Right lobe of liver (tissue), 6 donors: ENCODE data around the gene POLD4. TPM values are rescaled to one million over a fixed set of nuclear protein-coding genes. Genes with fewer than 3 reads are reported as not detected.

Experiments used
- ATAC-seq, 4 donors: fragments of 200-7000 bp; cut with Tn5 transposase; one replicate each; pipeline ENCODE4 v1.9.1; 2020; ENCODE audit warnings: mild to moderate bottlenecking in 4 of 4, moderate library complexity in 4 of 4
- DNase-seq, 3 donors: peaks; one replicate each; pipeline ENCODE4 v3.0.0-alpha.2; 2020
- H3K27ac ChIP-seq, 3 donors: fragments of 200-600 bp; one replicate each; pipeline ENCODE4 v1.8.0; 2022
- H3K27me3 ChIP-seq, 2 donors: fragments of 200-600 bp; one replicate each; pipeline ENCODE4 v1.8.0; 2022
- H3K36me3 ChIP-seq, 4 donors: fragments of 200-600 bp; sonication (generic) in 1 of 4; one replicate each; pipeline versions ENCODE4 v1.5.1 to v1.8.0; 2017 to 2022; ENCODE audit warnings: control low read depth in 1 of 4
- H3K4me1 ChIP-seq, 4 donors: fragments of 200-600 bp; sonication (generic) in 1 of 4; one replicate each; pipeline versions ENCODE4 v1.5.1 to v1.8.0; 2017 to 2022; ENCODE audit warnings: control low read depth in 1 of 4
- H3K4me3 ChIP-seq, 3 donors: fragments of 200-600 bp; one replicate each; pipeline ENCODE4 v1.8.0; 2022
- H3K9me3 ChIP-seq, 4 donors: fragments of 200-600 bp; sonication (generic) in 1 of 4; one replicate each; pipeline versions ENCODE4 v1.5.1 to v1.8.0; 2017 to 2022; ENCODE audit warnings: control low read depth in 1 of 4
- POLR2A ChIP-seq: fragments of 450-650 bp; IDR thresholded peaks from one replicate; pipeline ENCODE4 v1.6.1; 2017; ENCODE audit warnings: antibody characterized with exemption, mild to moderate bottlenecking
- WGBS: methylation state at CpG from one replicate; pipeline ENCODE4 v1.1.6; 2018; ENCODE audit warnings: low coverage, low lambda C conversion rate; ENCODE audit not compliant: insufficient coverage; ENCODE audit errors: missing lambda C conversion rate; 5-methylcytosine and 5-hydroxymethylcytosine counted together
- intact Hi-C, 2 donors: fragments of 100-400 bp; cut with DNase I; formaldehyde crosslinking; loops; one replicate each; pipeline versions ENCODE4 v1.11.2 to v1.14.1; 2022
- total RNA-seq, 6 experiments: library from RNA; depleted of rRNA in 2 of 6; stranded (reverse); fragments of >200 nt in 2 of 6; fragmentation: NEBNext Ultra II Directional in 3 of 6; extraction: Animal tissue kit (Norgen Biotek cat#: 25700) in 3 of 6; gene quantifications; one replicate each; pipeline versions ENCODE4 v1.1.0 to v1.2.4, GENCODE V29; 2016 to 2023
- TF ChIP-seq, protein P1 (sequence below), 4 donors: fragments of 200-600 bp in 3 of 4; fragments of 450-650 bp in 1 of 4; IDR thresholded peaks; one replicate each; pipeline versions ENCODE4 v1.5.1 to v1.8.0; 2016 to 2022; ENCODE audit warnings: antibody characterized with exemption in 4 of 4, mild to moderate bottlenecking in 2 of 4
- donor health status: DM: no; HTN: yes; CAD: no.
- donor health status: DM: no; HTN: no; CAD: no.
- donor health status: DM: no; HTN: no; CAD: no.
- donor health status: DM: no; HTN: yes; CAD: no.
- donor health status: DM: no; HTN: yes; CAD: no.

POLD4 gene
- total RNA-seq, 6 experiments from 2014 or later, result 70.5 to 216 (median 97.9) TPM

DNA sequence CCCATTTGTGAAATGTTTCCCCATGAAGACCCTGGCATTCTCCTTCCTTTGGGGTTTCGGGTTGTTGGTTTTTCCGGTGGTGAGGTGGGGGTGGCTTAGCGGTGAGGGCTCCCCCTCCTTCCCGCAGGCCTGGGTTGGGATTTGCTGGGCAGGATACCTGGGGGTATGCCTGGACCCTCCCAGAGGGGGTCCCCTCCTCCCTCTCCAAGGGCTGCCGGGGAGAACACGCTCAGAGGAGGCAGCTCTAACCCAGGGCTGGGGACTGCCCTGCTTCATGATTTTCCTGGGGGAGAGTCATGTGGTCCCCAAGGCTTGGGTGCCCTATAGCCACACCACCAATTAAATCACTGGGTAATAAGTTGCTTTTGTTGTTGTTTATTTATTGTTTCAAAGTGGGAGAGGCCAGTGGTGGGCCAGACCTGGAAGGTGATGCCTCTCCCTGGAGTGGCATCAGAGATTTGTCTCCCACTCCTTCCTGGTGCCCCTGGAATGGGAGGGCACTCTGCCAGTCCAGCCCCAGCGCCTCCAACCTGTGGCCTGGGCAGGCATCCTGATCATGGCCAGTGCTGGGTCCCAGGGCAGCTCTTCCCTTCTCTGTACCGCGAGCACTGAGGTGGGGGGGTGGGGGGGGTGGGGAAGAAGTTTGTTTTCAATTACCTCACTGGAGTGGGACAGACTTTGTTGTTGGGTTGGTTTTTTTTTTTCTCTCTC is 21.4 kb upstream of the POLD4 start:
- ATAC-seq, result peak in 1 of 4 donors; percentile 1
- intact Hi-C loops, result no loop called here
- Histone ChIP-seq H3K27me3 (no peaks in the 10 kb centered on the region), H3K4me1 (peaks cover 0 to 17% (median 6%) of the 10 kb centered on the region in 4 donors), H3K36me3 (no peaks in the 10 kb centered on the region), H3K9me3 (no peaks in the 10 kb centered on the region), H3K4me3 (peak overlapping the region in 2 of 3 donors; percentile 57 to 68), H3K27ac (peak overlapping the region in 2 of 3 donors; percentile 72 to 84)
- whole genome bisulfite sequencing, result 26% methylated on average over 4 of the region's 9 CpGs
- DNase-seq, result peak in 1 of 3 donors; percentile 52
- TF ChIP-seq, protein P1, sequence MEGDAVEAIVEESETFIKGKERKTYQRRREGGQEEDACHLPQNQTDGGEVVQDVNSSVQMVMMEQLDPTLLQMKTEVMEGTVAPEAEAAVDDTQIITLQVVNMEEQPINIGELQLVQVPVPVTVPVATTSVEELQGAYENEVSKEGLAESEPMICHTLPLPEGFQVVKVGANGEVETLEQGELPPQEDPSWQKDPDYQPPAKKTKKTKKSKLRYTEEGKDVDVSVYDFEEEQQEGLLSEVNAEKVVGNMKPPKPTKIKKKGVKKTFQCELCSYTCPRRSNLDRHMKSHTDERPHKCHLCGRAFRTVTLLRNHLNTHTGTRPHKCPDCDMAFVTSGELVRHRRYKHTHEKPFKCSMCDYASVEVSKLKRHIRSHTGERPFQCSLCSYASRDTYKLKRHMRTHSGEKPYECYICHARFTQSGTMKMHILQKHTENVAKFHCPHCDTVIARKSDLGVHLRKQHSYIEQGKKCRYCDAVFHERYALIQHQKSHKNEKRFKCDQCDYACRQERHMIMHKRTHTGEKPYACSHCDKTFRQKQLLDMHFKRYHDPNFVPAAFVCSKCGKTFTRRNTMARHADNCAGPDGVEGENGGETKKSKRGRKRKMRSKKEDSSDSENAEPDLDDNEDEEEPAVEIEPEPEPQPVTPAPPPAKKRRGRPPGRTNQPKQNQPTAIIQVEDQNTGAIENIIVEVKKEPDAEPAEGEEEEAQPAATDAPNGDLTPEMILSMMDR (IDR thresholded peaks at IDR 0.05), result no peak
- no peak for TF ChIP-seq POLR2A

DNA sequence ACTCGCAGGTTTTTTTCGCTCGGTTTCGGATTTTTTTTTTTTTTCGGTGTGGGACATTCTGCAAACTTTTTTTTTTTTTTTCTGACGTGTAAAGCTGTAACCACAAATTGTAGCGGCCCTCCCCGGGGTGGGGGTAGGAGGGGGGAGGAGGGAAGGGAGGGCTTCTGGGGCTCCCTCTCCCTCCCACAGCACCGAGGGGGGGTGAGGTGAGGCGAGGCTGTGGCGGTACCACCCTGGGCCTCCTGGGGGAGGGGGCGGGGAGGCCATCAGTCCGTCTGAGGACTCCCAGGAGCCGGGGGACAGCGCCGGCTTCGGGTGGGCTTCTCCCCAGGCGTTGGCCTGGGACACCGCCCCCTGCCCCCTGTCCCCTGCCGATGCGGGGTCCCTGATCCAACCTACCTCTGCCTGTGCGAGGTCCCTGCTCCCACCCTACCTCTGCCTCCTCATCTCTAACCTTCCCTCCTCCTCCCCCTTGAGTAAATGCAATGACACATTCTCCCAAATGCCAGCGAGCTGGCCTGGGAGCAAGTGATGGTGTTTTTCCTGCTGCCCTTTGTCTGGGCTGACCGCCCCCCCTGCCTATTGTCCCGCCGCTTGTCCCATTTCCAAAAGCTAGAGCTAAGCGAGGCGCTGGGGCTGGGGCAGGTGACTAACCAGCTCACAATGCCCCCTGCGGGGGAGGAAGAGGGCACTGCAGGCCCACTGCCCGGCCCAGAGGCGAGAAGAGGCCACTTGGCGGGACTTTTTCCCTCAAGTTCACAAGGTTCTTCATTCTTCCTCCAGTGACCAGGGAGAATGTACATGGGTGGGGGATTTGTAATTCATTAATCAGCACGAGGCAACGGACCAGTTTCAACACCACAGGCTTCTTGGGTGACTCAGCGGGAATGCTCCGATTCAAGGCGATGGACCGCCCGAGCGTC is 20.6 kb upstream of the POLD4 start:
- TF ChIP-seq POLR2A, result peak; percentile 58
- TF ChIP-seq, protein P1 (IDR thresholded peaks at IDR 0.05), result peak; percentile 43 to 54 (median 46)
- H3K9me3 ChIP-seq, result no peaks in the 10 kb centered on the region
- H3K27me3 ChIP-seq, result no peaks in the 10 kb centered on the region
- ATAC-seq (peak; percentile 61 to 78 (median 66)), DNase-seq (peak; percentile 80 to 86 (median 85))
- H3K4me1 ChIP-seq, result peaks cover 0 to 17% (median 6%) of the 10 kb centered on the region in 4 donors
- H3K4me3 ChIP-seq, result peak overlapping the region; percentile 57 to 89 (median 68)
- WGBS, result 2% methylated on average over 22 of the region's 40 CpGs
- H3K36me3 ChIP-seq, result no peaks in the 10 kb centered on the region
- intact Hi-C loops, result no loop called here
- H3K27ac ChIP-seq, result peak overlapping the region; percentile 53 to 84 (median 72)

DNA sequence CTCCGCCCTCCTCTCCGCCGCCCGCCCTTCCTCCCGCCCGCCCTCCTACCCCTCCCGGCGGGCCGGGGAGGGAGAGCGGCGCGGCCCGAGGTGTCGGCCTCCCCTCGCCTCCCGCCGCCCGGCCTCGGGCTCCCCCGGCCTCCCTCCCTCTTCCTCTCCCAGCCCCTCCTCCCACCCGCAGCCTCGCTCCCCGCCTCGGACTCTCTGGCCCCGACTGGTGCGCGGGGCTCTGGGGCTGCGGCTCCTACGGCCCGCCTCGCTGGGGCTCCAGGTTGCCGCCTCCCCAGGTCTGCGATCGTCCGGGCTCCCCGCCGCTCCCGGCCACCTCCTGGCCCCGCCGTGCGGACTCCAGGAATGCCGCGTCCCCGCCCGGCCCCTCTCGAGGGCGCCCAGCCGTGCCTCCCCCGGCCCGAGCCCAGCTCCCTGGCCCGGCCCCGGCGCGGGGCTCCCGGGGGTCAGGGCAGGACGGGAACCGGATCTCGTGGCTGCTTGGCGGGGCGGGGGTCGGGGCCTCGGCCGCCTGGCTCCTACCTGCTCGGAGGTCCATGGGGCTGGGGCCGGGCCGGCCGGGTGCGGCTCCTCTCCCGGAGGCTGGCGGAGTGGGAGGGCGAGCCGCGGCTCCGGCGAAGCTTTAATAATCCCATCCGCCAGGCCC is 19.8 kb upstream of the POLD4 start, which contains the start of gene CLCF1:
Gene CLCF1 (minus strand): TSS at position 606 of the 655 bp plus-strand sequence. CDS start 59 bp downstream, at position 547.
- peak within 1 kb of the TSS; percentile 57 to 89 (median 68) for H3K4me3 ChIP-seq
- peak within 1 kb of the TSS; percentile 53 to 84 (median 72) for H3K27ac ChIP-seq
- DNase-seq, result peak; percentile 73 to 81 (median 80)
- ATAC-seq, result peak; percentile 24 to 69 (median 59)
- WGBS, result 0% methylated on average over 7 of the region's 76 CpGs
- TF ChIP-seq POLR2A, result no peak
- TF ChIP-seq, protein P1 (IDR thresholded peaks at IDR 0.05), result no peak
- peaks cover 0 to 17% (median 6%) of the 10 kb centered on the region in 4 donors for H3K4me1 ChIP-seq
- H3K9me3 ChIP-seq, result no peaks in the 10 kb centered on the region
- intact Hi-C loops, result no loop called here
- no peaks in the 10 kb centered on the region for H3K27me3 ChIP-seq
- H3K36me3 ChIP-seq, result no peaks in the 10 kb centered on the region

DNA sequence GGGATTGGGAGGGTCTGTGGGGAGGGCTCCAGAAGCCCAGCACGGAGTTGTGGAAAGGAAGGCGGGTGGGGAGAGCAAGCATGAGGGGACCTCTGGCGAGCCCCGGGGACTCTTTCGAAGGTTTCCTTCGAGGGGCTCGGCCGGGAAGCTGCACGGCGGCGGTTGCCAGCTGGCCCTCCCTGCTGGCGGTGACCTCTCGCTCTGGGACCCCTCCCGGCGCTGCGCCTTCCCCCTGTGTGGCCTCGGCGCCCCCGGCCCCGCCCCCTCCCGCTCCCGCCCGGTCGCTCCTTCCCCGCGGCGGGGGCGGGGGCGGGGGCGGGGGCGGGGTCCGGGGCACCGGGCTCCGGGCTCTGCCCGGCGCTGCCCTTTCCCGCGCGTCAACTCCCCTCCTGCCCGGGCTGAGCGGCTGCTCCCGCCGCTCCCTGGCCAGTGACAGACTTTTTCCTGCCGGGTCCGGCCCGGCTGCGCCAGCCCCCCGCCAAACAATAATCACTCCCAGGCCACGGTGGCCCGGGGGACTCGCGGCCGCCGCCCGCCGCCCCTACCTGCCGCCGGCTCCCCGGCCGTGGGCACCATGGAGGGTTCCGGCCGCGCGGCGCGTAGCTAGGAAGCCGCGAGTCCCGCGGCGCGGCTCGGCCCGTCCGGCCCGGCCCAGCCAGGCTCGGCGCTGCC is 19.1 kb upstream of the POLD4 start:
- ATAC-seq, result peak; percentile 2 to 18 (median 13)
- TF ChIP-seq POLR2A, result peak; percentile 65
- TF ChIP-seq, protein P1 (IDR thresholded peaks at IDR 0.05), result no peak
- WGBS, result no CpG with 5 or more reads among the region's 78 CpGs
- H3K36me3 ChIP-seq, result no peaks in the 10 kb centered on the region
- H3K4me1 ChIP-seq, result peaks cover 0 to 17% (median 6%) of the 10 kb centered on the region in 4 donors
- peak in 1 of 3 donors; percentile 61 for DNase-seq
- intact Hi-C loops, result no loop called here
- H3K27me3 ChIP-seq, result no peaks in the 10 kb centered on the region
- H3K4me3 ChIP-seq, result peak overlapping the region; percentile 57 to 89 (median 68)
- H3K9me3 ChIP-seq, result no peaks in the 10 kb centered on the region
- H3K27ac ChIP-seq, result peak overlapping the region in 2 of 3 donors; percentile 72 to 84
